ENCODE measurements around the gene CCDC27. TPM values are rescaled to one million over a fixed set of nuclear protein-coding genes. Genes with fewer than 3 reads are reported as not detected.

CCDC27 gene
- total and polyA plus RNA-seq, 2 of the 8 experiments (the other 6 are each of a cell fraction or from before 2014, with no cell fraction given), result 0.15 TPM; not detected in 1

- TF ChIP-seq CHD7 (IDR thresholded peaks at IDR 0.05; ENCODE audit: insufficient replicate concordance, low read length), result no peak
- TF ChIP-seq YY1 (IDR thresholded peaks at IDR 0.05; ENCODE audit: low read depth, low read length), result no peak
- no peak for TF ChIP-seq RAD21 (IDR thresholded peaks at IDR 0.05 in 1 of 2, conservative IDR thresholded peaks at IDR 0.05 in 1 of 2; ENCODE audit: low read depth in 2 of 2, low read length in 2 of 2)
- TF ChIP-seq KDM1A (IDR thresholded peaks at IDR 0.05; ENCODE audit: borderline replicate concordance, low read length), result no peak
- no peak for TF ChIP-seq SIX5 (IDR thresholded peaks at IDR 0.05; ENCODE audit: low read depth, low read length)
- no peak for TF ChIP-seq JUND (IDR thresholded peaks at IDR 0.05; ENCODE audit: low read length)
- TF ChIP-seq MAFK (IDR thresholded peaks at IDR 0.05; ENCODE audit: low read depth, low read length), result no peak
- no peak for TF ChIP-seq SP2 (IDR thresholded peaks at IDR 0.05; ENCODE audit: low read length)
- peak; percentile 26; the same call in 1 of the 2 replicates for TF ChIP-seq TBP (IDR thresholded peaks at IDR 0.05; ENCODE audit: low read depth, low read length)
- TF ChIP-seq, protein P1, sequence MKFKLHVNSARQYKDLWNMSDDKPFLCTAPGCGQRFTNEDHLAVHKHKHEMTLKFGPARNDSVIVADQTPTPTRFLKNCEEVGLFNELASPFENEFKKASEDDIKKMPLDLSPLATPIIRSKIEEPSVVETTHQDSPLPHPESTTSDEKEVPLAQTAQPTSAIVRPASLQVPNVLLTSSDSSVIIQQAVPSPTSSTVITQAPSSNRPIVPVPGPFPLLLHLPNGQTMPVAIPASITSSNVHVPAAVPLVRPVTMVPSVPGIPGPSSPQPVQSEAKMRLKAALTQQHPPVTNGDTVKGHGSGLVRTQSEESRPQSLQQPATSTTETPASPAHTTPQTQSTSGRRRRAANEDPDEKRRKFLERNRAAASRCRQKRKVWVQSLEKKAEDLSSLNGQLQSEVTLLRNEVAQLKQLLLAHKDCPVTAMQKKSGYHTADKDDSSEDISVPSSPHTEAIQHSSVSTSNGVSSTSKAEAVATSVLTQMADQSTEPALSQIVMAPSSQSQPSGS (IDR thresholded peaks at IDR 0.05; ENCODE audit: low read length), result no peak
These were observed 5.8 kb upstream of the CCDC27 start (continued) for GRCh38 chr1:3746389-3746829.

Data from H1 (cell line).